ENCODE data around the gene INPP5F.
A peak's percentile ranks its signal among the peaks of the same experiment; 100 is the strongest.

The INPP5F gene

DNA sequence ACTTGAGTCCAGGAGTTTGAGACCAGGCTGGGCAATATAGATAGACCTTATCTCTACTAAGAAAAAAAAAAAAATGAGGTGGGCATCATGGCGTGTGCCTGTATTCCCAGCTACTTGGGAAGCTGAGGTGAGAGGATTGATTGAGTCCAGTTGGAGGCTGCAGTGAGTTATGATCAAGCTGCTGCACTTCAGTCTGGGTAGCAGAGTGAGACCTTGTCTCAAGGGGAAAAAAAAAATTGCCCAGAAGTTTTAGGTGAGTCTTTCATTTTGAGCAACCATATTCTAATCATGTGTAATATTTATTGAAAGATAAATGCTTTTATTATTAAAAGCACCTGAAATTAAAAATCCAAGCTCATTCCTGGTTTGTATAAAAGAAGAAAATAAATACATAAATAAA lies 13.1 kb downstream of the INPP5F start:
- Mint-ChIP-seq H3K36me3 (peaks cover 19 to 21% of the 10 kb centered on the region in 2 donors), H3K4me1 (peaks cover 29 to 46% of the 10 kb centered on the region in 2 donors), H3K9me3 (no peaks in the 10 kb centered on the region), H3K27ac (no peak overlapping the region), H3K4me3 (no peak overlapping the region), H3K27me3 (no peaks in the 10 kb centered on the region)
- peak; percentile 48 to 62 for ATAC-seq (replicated peaks)
- DNase-seq, result no peak

- no peaks in the 10 kb centered on the region for H3K9me3 Mint-ChIP-seq
- H3K27me3 Mint-ChIP-seq, result no peaks in the 10 kb centered on the region
- ATAC-seq (replicated peaks) (no peak), DNase-seq (no peak)
- peaks cover 36 to 44% of the 10 kb centered on the region in 2 donors for H3K4me1 Mint-ChIP-seq
- no peak overlapping the region for H3K4me3 Mint-ChIP-seq
- peaks cover 28 to 32% of the 10 kb centered on the region in 2 donors for H3K36me3 Mint-ChIP-seq
- peak overlapping the region; percentile 65 for H3K27ac Mint-ChIP-seq
Observed at GRCh38 chr10:119740096-119740495, 14.2 kb downstream of the INPP5F start.

GRCh38 chr10:119742947-119743648 lies 17.2 kb downstream of the INPP5F start:
- peaks cover 31 to 45% of the 10 kb centered on the region in 2 donors for H3K4me1 Mint-ChIP-seq
- H3K4me3 Mint-ChIP-seq, result no peak overlapping the region
- no peaks in the 10 kb centered on the region for H3K27me3 Mint-ChIP-seq
- DNase-seq, result no peak
- no peak for ATAC-seq (replicated peaks)
- no peak overlapping the region for H3K27ac Mint-ChIP-seq
- H3K9me3 Mint-ChIP-seq, result no peaks in the 10 kb centered on the region
- peaks cover 38 to 41% of the 10 kb centered on the region in 2 donors for H3K36me3 Mint-ChIP-seq

DNA sequence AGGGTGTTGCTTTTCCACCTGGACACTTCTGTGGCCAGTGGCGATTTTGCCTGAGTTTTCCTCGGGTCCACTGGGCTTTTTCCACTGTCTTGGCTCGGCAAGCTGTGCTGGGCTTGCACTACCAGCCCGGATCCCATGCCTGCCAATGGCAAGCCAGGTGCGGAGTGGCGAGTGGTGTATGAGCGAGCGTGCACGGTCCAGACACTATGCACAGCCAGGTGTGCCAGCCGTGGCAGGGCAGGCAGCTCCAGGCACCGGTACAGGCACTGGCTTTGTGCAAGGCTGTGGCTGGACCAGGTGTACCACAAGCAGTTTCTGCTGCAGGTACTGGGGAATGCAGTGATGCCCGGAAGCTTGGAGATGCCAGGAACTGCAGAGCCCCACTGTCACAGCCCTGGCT lies 22.1 kb downstream of the INPP5F start:
- Mint-ChIP-seq H3K4me1 (peaks cover 29 to 42% of the 10 kb centered on the region in 2 donors), H3K27ac (no peak overlapping the region), H3K27me3 (no peaks in the 10 kb centered on the region), H3K36me3 (peaks cover 40 to 45% of the 10 kb centered on the region in 2 donors), H3K9me3 (no peaks in the 10 kb centered on the region), H3K4me3 (no peak overlapping the region)
- no peak for ATAC-seq (replicated peaks)
- DNase-seq, result no peak

DNA sequence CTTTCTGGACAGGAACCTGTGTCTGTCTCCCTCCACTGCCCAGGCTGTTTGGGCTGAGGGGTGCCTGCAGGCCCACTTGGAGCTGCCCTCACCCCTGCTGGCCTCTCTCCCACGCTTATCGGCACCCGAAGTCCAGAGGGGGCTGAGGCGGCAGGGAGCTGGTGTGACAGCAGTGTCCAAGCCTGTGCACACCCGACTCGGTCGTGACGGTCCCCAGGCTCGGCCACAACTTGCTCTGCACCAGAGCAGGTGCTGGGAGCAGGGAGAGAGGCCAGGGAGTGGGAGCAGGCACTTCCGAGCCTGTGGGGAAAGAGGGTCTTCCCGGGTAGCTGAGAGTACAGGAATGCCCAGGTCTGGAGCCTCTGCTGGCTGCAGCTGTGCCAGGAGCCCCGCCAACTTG lies 23.0 kb downstream of the INPP5F start:
- Mint-ChIP-seq H3K4me1 (peaks cover 28 to 44% of the 10 kb centered on the region in 2 donors), H3K27me3 (no peaks in the 10 kb centered on the region), H3K4me3 (no peak overlapping the region), H3K9me3 (no peaks in the 10 kb centered on the region), H3K27ac (no peak overlapping the region), H3K36me3 (peaks cover 41 to 48% of the 10 kb centered on the region in 2 donors)
- DNase-seq (no peak), ATAC-seq (replicated peaks) (no peak)

DNA sequence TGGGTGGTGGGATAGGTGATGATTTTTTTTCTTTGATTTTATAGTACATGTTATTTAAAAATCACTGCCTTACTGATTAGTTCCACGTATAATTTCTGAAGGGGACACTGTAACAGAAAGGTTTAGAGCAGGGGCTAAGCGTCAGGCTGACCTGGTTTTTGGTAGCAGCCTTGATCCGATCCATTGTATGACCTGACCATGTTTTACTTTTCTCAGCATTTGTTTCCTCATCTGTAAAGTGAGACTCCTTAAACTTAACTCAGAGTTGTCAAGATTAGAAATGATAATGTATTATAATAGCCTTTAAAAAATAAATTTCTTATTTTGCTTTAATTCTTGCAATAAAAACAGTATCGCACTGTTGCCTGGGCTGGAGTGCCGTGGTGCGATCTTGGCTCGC lies 23.6 kb downstream of the INPP5F start:
- Mint-ChIP-seq H3K4me3 (no peak overlapping the region), H3K9me3 (no peaks in the 10 kb centered on the region), H3K36me3 (peaks cover 41 to 48% of the 10 kb centered on the region in 2 donors), H3K27me3 (no peaks in the 10 kb centered on the region), H3K4me1 (peaks cover 23 to 48% of the 10 kb centered on the region in 2 donors), H3K27ac (no peak overlapping the region)
- no peak for DNase-seq
- no peak for ATAC-seq (replicated peaks)

GRCh38 chr10:119750391-119751230 lies 24.8 kb downstream of the INPP5F start:
- peak overlapping the region; percentile 53 for H3K27ac Mint-ChIP-seq
- no peaks in the 10 kb centered on the region for H3K27me3 Mint-ChIP-seq
- ATAC-seq (replicated peaks) (peak; percentile 89 to 94), DNase-seq (peak; percentile 47)
- H3K36me3 Mint-ChIP-seq, result peaks cover 37 to 48% of the 10 kb centered on the region in 2 donors
- peaks cover 19 to 42% of the 10 kb centered on the region in 2 donors for H3K4me1 Mint-ChIP-seq
- peak overlapping the region; percentile 50 for H3K4me3 Mint-ChIP-seq
- no peaks in the 10 kb centered on the region for H3K9me3 Mint-ChIP-seq

DNA sequence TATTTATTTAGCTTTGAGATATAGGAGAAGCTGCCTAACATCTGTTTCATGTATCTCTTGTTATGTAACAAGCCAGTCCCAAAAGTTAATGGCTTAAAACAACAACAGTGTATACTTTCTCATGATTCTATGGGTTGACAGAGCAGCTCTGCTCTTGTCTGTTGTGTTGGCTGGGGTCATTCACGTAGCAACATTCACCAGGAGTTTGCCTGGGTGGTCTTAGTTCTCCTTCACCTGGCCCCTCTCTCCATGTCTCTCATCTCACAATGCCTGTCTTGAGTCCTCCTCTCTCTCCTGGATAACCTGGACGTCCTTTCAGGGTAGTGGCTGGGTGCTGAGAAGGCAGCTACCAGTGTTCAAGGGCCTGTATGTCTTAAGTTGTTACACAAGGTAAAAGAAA lies 27.5 kb downstream of the INPP5F start:
- ATAC-seq (replicated peaks) (no peak), DNase-seq (no peak)
- Mint-ChIP-seq H3K9me3 (no peaks in the 10 kb centered on the region), H3K4me3 (no peak overlapping the region), H3K36me3 (peaks cover 32 to 46% of the 10 kb centered on the region in 2 donors), H3K27ac (no peak overlapping the region), H3K4me1 (peaks cover 14 to 42% of the 10 kb centered on the region in 2 donors), H3K27me3 (no peaks in the 10 kb centered on the region)

DNA sequence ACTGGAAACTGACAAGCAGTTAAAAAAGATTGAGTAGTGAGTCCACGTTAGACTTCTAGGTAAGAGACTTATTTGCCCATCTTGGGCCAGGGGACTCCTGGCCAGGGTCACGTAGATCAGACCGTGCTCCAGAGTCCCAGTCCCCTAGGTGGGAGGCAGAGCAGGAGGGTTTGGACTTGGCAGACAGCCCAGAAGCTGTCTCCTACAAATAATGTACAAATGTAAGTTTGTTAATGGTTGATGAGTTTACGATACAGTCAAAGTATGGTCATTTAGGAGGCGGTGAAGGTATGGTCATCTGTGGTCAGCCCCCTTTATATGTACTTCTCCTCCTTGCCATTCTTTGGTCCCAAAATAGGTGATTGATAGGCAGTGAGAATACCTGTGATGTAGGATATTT lies 28.2 kb downstream of the INPP5F start:
- H3K9me3 Mint-ChIP-seq, result no peaks in the 10 kb centered on the region
- peaks cover 14 to 40% of the 10 kb centered on the region in 2 donors for H3K4me1 Mint-ChIP-seq
- H3K4me3 Mint-ChIP-seq, result no peak overlapping the region
- no peak overlapping the region for H3K27ac Mint-ChIP-seq
- no peaks in the 10 kb centered on the region for H3K27me3 Mint-ChIP-seq
- peaks cover 32 to 45% of the 10 kb centered on the region in 2 donors for H3K36me3 Mint-ChIP-seq
- DNase-seq (no peak), ATAC-seq (replicated peaks) (no peak)

DNA sequence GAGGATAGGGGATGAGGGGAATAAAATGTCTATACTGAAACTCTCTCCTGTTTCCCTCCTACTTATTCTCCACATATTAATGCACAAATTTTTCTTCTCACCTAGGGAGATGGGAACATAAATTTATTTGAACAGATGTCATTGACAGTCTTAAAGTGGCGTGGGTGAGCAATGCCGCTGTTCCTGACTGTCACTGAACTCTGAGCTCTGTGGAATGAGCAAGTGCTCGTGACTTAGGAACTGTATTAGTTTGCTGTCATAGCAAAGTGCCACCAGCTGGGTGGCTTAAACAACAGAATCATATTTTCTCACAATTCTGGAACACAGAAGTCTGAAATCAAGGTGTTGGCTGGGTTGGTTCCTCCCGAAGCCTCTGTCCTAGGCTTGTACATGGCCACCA lies 29.1 kb downstream of the INPP5F start:
- ATAC-seq (replicated peaks) (no peak), DNase-seq (no peak)
- no peaks in the 10 kb centered on the region for H3K9me3 Mint-ChIP-seq
- no peak overlapping the region for H3K27ac Mint-ChIP-seq
- peaks cover 35 to 50% of the 10 kb centered on the region in 2 donors for H3K36me3 Mint-ChIP-seq
- peaks cover 14 to 43% of the 10 kb centered on the region in 2 donors for H3K4me1 Mint-ChIP-seq
- no peaks in the 10 kb centered on the region for H3K27me3 Mint-ChIP-seq
- no peak overlapping the region for H3K4me3 Mint-ChIP-seq

DNA sequence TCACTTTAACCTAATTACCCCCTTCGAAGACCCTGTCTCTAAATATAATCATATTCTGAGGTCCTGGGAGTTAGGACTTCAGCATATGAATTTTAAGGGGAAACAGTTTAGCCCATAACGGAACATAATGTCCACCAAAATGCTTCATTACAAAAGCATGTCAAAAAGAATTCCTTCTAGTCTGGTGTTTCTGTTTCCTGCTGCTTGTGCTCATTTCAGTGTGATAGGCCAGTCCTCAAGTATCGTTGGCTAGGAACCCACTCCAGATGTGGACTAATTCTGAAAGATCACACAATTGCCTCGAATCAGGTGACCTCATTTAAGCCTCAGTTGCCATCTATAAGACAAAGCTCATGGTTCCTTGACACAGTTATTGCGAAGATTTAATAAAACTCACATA lies 29.6 kb downstream of the INPP5F start:
- no peak for DNase-seq
- peaks cover 34 to 47% of the 10 kb centered on the region in 2 donors for H3K36me3 Mint-ChIP-seq

DNA sequence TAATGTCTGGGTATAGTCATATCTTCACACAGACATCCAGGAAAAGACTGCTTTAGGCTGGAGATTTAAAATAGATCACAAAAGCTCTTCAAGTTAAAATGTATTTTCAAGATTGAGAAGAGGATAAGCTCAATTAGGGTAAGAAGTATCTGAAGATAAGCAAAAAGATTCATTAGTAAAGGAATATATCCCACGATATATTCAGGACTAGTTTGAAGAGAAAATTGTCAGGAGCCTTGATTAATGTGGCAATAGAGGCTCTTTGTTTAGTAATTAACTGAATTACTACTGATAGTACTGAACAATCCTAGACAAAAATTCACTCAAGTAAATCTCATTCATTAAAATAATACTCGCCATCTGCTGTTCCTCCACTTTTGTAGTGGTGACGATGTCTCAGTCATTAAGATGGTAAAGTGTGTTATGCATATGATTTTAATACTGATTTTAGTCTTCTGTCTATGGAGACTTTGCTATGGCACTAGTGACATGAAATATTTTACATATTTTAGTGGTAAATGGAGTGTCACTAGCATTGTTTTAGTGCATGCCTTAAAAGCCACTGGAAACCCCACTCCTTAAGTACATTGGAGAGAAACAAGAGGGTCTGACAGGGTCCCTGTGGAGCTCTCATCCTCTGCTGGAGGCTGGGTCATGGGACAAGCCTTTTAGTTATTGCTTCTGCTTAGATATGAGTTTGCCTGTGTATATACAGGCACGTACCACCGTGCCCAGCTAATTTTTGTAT lies 32.8 kb downstream of the INPP5F start:
- no peak for ATAC-seq (replicated peaks)
- H3K36me3 Mint-ChIP-seq, result peaks cover 25 to 51% of the 10 kb centered on the region in 2 donors
- no peaks in the 10 kb centered on the region for H3K27me3 Mint-ChIP-seq
- no peak for DNase-seq
- peaks cover 3 to 27% of the 10 kb centered on the region in 2 donors for H3K4me1 Mint-ChIP-seq
- H3K27ac Mint-ChIP-seq, result peak overlapping the region; percentile 6
- H3K4me3 Mint-ChIP-seq, result no peak overlapping the region
- no peaks in the 10 kb centered on the region for H3K9me3 Mint-ChIP-seq

More for the DNA sequence above, 29.6 kb downstream of the INPP5F start:
- Mint-ChIP-seq H3K27ac (no peak overlapping the region), H3K9me3 (no peaks in the 10 kb centered on the region), H3K4me1 (peaks cover 11 to 39% of the 10 kb centered on the region in 2 donors), H3K4me3 (no peak overlapping the region), H3K27me3 (no peaks in the 10 kb centered on the region)
- ATAC-seq (replicated peaks), result no peak

- no peak for DNase-seq
Observed at GRCh38 chr10:119759832-119760231, 34.0 kb downstream of the INPP5F start.

DNA sequence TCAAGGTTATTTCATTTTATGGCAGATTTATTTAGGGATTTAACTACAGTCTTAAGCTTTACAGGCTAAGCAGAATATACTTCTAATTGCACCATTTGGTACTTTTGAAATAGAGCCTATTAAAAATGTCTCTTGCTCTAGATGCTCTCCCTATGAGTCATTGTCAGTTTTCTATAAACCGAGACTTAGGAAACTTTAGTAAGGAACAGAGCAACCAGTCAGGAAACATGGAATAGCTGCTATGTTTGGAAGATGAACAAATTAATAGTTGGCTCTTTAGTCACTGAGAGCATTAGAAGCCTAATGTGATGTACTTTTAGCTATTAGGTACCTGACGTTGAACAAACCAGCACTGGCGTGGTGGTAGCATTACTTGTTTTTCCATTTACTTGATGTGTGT lies 35.3 kb downstream of the INPP5F start:
- no peak overlapping the region for H3K27ac Mint-ChIP-seq
- DNase-seq (no peak), ATAC-seq (replicated peaks) (no peak)
- H3K36me3 Mint-ChIP-seq, result peaks cover 30 to 53% of the 10 kb centered on the region in 2 donors
- H3K4me3 Mint-ChIP-seq, result no peak overlapping the region
- H3K4me1 Mint-ChIP-seq, result peaks cover 3 to 31% of the 10 kb centered on the region in 2 donors
- H3K9me3 Mint-ChIP-seq, result no peaks in the 10 kb centered on the region
- no peaks in the 10 kb centered on the region for H3K27me3 Mint-ChIP-seq

More at GRCh38 chr10:119759832-119760231, 34.0 kb downstream of the INPP5F start:
- no peak for ATAC-seq (replicated peaks)
- no peaks in the 10 kb centered on the region for H3K27me3 Mint-ChIP-seq
- no peaks in the 10 kb centered on the region for H3K9me3 Mint-ChIP-seq
- H3K4me3 Mint-ChIP-seq, result no peak overlapping the region
- peaks cover 3 to 30% of the 10 kb centered on the region in 2 donors for H3K4me1 Mint-ChIP-seq
- H3K27ac Mint-ChIP-seq, result no peak overlapping the region
- H3K36me3 Mint-ChIP-seq, result peaks cover 29 to 49% of the 10 kb centered on the region in 2 donors
